Smooth muscle cell of the coronary artery (primary cell): Measurements from ENCODE around the gene RELCH. TPM values are rescaled to one million over a fixed set of nuclear protein-coding genes. Genes with fewer than 3 reads are reported as not detected.

ENCODE experiments used
- total RNA-seq: library from RNA; depleted of rRNA; stranded (reverse); fragments of >200 nt; gene quantifications from 2 replicates; pipeline ENCODE4 v1.2.3, GENCODE V29; 2014; ENCODE audit warnings: low replicate concordance

The RELCH gene, protein sequence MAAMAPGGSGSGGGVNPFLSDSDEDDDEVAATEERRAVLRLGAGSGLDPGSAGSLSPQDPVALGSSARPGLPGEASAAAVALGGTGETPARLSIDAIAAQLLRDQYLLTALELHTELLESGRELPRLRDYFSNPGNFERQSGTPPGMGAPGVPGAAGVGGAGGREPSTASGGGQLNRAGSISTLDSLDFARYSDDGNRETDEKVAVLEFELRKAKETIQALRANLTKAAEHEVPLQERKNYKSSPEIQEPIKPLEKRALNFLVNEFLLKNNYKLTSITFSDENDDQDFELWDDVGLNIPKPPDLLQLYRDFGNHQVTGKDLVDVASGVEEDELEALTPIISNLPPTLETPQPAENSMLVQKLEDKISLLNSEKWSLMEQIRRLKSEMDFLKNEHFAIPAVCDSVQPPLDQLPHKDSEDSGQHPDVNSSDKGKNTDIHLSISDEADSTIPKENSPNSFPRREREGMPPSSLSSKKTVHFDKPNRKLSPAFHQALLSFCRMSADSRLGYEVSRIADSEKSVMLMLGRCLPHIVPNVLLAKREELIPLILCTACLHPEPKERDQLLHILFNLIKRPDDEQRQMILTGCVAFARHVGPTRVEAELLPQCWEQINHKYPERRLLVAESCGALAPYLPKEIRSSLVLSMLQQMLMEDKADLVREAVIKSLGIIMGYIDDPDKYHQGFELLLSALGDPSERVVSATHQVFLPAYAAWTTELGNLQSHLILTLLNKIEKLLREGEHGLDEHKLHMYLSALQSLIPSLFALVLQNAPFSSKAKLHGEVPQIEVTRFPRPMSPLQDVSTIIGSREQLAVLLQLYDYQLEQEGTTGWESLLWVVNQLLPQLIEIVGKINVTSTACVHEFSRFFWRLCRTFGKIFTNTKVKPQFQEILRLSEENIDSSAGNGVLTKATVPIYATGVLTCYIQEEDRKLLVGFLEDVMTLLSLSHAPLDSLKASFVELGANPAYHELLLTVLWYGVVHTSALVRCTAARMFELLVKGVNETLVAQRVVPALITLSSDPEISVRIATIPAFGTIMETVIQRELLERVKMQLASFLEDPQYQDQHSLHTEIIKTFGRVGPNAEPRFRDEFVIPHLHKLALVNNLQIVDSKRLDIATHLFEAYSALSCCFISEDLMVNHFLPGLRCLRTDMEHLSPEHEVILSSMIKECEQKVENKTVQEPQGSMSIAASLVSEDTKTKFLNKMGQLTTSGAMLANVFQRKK
- total RNA-seq = 25.6 and 54.2 TPM in 2 replicates

GRCh38 chr18:62186774-62187542 is at the start of gene RELCH, which contains the start of gene PIGN:
RELCH (plus strand) TSS chr18:62187255; CDS start chr18:62187506, 251 bp downstream.
PIGN (minus strand) TSS chr18:62187056; CDS start chr18:62161353, 25,703 bp downstream.

DNA sequence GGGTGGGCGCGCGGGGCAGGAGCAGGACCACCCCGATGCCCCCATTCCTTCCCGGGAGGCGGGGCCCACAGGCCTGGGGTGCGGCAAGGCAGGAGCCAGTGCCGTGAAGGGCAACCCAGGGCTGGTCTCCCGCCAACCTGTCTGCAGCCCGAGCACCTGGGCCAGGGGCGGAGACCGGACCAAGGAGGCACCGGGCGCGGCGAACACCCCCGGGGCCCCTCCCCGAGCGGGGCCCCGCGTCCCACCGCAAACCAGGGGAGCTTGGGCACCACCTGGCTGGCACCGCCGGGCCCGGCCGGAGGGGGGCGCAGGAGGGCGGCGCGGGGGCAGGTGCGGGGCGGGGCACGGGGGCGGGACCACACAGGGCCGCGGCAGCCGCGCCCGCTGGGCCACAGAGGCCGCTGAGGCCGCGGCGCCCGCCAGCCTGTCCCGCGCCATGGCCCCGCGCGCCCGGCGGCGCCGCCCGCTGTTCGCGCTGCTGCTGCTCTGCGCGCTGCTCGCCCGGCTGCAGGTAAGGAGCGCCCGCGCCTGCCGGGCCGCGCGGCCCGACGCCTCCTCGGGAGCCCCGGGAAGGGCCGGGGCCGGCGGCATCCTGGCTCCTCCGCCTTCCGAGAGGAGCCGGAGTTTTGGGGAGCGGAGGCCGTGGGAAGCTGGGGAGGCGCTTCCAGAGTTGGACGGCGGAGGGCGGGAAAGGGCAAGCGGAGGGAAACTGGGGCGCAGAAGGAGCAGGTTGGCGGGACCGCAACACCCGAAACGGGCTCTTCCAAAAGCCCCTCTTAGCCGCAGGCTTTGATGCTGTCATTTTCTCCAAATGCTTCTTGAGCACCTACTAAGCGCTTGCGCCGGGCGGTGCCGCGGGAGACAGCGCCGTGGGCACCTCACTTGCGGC is 138.1 kb downstream of the RELCH start, which contains the start of gene TNFRSF11A:
TSS of gene TNFRSF11A (plus strand) at position 394 of the 889 bp plus-strand sequence. CDS start at position 437, 43 bp downstream.

Other genes with a start within 250 kb of the RELCH start
- 42.2 and 42.8 TPM in 2 replicates for gene PIGN, start 199 bp upstream of the RELCH start, total RNA-seq
- gene TNFRSF11A, start 138.1 kb downstream of the RELCH start, total RNA-seq = under 0.01 and 0.68 TPM in 2 replicates